Coronary artery (tissue), 2 donors: ENCODE data around the gene TENM3.

Source experiments
- DNase-seq: peaks from one replicate; pipeline ENCODE4 v3.0.0-alpha.2; 2017; ENCODE audit warnings: low spot score
- H3K27ac ChIP-seq, 2 donors: fragments of 200-600 bp; sonication (generic); one replicate each; pipeline ENCODE4 v1.5.1; 2016 to 2019
- H3K4me3 ChIP-seq: fragments of 200-600 bp; sonication (generic); 2 replicates; pipeline ENCODE4 v1.5.1; 2016; ENCODE audit warnings: mild to moderate bottlenecking, moderate library complexity
- CTCF ChIP-seq: fragments of 200-600 bp; sonication (generic); IDR thresholded peaks from one replicate; pipeline ENCODE4 v1.5.1; 2019; ENCODE audit warnings: antibody characterized with exemption

Gene TENM3

GRCh38 chr4:182805750-182806149, 562.5 kb downstream of the TENM3 start:
- Histone ChIP-seq H3K27ac (no peak overlapping the region), H3K4me3 (no peak overlapping the region)
- TF ChIP-seq CTCF, result no peak
- no peak for DNase-seq

- peak overlapping the region in 1 of 2 donors; percentile 33 for H3K27ac ChIP-seq
- no peak for DNase-seq
Observed at GRCh38 chr4:182806259-182807252, 563.4 kb downstream of the TENM3 start.

GRCh38 chr4:182807346-182807745, 564.1 kb downstream of the TENM3 start:
- Histone ChIP-seq H3K4me3 (peak overlapping the region; percentile 77), H3K27ac (no peak overlapping the region)
- DNase-seq, result no peak
- TF ChIP-seq CTCF, result no peak

More at GRCh38 chr4:182806259-182807252, 563.4 kb downstream of the TENM3 start:
- H3K4me3 ChIP-seq, result peak overlapping the region; percentile 77
- TF ChIP-seq CTCF, result peak; percentile 85

DNA sequence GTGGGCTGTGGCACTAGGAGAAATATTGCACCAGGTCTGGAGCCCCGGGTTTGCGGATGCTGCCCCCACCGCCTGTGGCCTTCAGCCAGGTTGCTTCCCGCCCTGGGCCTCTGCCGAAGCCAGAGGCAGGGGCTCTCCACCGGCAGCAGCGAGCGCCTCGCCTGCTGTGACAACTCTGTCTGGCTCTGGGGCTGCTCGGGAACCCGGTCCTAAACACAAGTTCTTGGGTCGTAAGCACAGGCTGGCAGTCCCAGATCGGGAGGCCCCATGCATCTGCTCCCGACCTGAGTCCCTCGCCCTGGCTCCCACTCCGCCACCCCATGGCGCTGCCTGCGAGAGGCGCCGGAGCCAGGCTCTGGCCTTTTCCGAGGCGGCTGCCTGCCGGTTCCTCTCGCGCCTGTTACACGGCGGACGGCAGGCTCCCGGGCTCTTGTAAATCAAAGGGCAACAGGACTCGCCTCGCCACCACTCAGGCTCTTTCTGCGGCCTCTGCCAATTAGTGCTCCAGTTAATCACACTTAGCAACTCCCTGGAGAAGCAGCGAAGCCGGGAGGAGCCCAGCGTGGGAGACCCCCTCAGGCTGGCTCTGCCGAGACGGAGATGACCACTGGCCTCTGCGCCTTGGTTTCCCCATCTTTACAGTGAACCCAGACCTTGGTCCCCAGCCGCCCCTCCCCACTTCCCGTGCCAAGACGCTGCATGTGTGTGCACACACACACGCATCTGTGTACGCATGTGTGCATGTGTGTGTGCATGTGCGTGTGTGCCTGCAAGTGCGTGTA, 564.8 kb downstream of the TENM3 start:
- DNase-seq, result no peak
- Histone ChIP-seq H3K4me3 (no peak overlapping the region), H3K27ac (no peak overlapping the region)
- TF ChIP-seq CTCF, result no peak

- no peak overlapping the region for H3K4me3 ChIP-seq
- TF ChIP-seq CTCF, result no peak
- DNase-seq, result no peak
- H3K27ac ChIP-seq, result no peak overlapping the region
Observed at GRCh38 chr4:182808673-182809416, 565.6 kb downstream of the TENM3 start.

DNA sequence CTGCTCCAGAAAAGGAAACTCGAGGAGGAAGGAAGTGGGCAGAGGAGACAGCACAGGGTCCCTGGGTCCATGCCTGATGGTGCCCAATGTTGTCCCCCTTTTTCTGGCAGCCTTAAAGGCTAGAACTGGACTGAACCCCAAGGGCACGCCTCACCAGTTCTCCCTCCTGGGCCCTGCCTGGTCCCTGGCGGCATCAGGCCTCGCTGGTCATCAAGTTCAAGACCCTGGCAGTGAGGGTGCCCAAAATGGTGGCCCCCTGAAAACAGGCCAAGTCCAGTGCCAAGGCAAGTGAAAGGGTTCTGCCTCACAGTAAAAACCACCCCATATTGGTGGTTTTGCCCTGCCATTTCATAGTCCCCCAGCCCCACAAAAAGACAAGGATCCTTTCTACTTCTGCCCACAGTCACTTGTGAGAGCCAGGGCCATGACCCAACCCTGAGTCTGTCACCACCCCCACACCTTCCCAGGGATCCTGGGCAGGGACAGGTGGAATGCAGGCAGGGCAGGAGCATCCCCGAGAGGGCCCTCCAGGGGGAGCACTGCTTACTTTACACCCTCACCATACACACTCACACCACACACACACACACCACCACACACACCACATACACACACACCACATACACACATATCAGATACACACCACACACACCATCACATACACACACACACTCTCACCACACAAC, 566.4 kb downstream of the TENM3 start:
- DNase-seq, result no peak
- Histone ChIP-seq H3K27ac (no peak overlapping the region), H3K4me3 (no peak overlapping the region)
- no peak for TF ChIP-seq CTCF
